ENCODE data around the gene TKFC.
"Not testable (repeated sequence)": the region's sequence is repeated elsewhere in the genome, so short reads cannot be mapped to it uniquely, and the experiment has no call there.

TKFC gene

GRCh38 chr11:61368646-61369045 is 35.6 kb downstream of the TKFC start:
- no peak for DNase-seq (ENCODE audit: low spot score)

GRCh38 chr11:61369372-61370348 is 36.6 kb downstream of the TKFC start:
- DNase-seq (ENCODE audit: low spot score): no peak

- no peak for DNase-seq (ENCODE audit: low spot score)
Observed at GRCh38 chr11:61370349-61371005, 37.4 kb downstream of the TKFC start.

- DNase-seq (ENCODE audit: low spot score): no peak
Observed at GRCh38 chr11:61372659-61373420, 39.8 kb downstream of the TKFC start.

GRCh38 chr11:61375761-61376108 is 42.7 kb downstream of the TKFC start:
- no peak for DNase-seq (ENCODE audit: low spot score)

GRCh38 chr11:61377461-61378160 is 44.6 kb downstream of the TKFC start:
- DNase-seq (ENCODE audit: low spot score): no peak

- DNase-seq (ENCODE audit: low spot score): no peak
Observed at GRCh38 chr11:61378713-61379313, 45.8 kb downstream of the TKFC start.

GRCh38 chr11:61380884-61381283 is 47.9 kb downstream of the TKFC start:
- no peak for DNase-seq (ENCODE audit: low spot score)

GRCh38 chr11:61383859-61384258 is 50.8 kb downstream of the TKFC start:
- not testable (repeated sequence) for DNase-seq (ENCODE audit: low spot score)

GRCh38 chr11:61384271-61385242 is 51.5 kb downstream of the TKFC start:
- no peak for DNase-seq (ENCODE audit: low spot score)

GRCh38 chr11:61390161-61390560 is 57.1 kb downstream of the TKFC start:
- no peak for DNase-seq (ENCODE audit: low spot score)

GRCh38 chr11:61392981-61393595 is 60.1 kb downstream of the TKFC start:
- no peak for DNase-seq (ENCODE audit: low spot score)

Measured in putamen (tissue), 1 donor.